ENCODE results near the gene TMEM132D. TPM values are rescaled to one million over a fixed set of nuclear protein-coding genes. Genes with fewer than 3 reads are reported as not detected.

TMEM132D gene
- total RNA-seq, 1 experiment from 2014 or later: not detected

DNA sequence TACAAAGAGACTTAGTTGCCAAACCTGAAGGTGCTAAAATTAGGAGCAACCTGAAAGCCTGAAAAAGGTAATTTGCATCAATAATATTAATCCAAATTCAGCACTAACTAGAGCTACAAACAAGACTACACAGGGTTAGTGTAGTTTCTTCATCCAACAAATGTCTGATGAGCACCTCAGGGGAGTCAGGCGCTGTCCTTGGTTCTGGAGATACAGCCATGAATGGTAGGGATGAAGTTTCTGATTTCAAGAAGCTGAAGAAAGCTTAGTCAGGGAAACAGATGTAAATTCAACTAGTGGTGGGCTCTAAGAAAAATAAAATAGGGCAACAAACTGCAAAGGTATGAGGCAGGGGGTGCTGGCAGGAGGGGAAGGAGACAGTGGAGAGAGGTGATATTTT, 784.3 kb downstream of the TMEM132D start:
- intact Hi-C loops (cut with micrococcal nuclease; ENCODE audit: unreplicated experiment): no loop called here
- no TSS peak for BruUV-seq (replicated peaks)

DNA sequence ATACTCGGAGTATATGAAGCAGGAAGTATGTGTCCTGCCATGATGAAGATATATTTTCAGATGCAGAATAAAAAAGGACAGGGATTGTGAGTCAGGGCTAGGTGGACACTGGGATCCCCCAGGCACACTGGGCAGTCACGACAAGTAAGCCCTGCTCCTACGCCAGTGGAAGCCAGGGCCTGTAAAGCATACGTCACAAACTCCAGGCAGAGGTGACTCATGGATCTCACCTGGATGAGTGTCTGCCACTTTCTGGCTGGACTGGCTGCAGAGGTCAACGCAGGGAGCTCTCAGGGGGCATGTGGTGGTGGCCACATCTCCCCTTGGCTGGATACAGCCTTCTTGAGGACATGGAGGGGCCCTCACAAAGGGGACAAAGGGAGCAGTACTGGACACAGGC, 788.3 kb downstream of the TMEM132D start:
- intact Hi-C loops (cut with micrococcal nuclease; ENCODE audit: unreplicated experiment): no loop called here
- Histone ChIP-seq H3K4me3 (ENCODE audit: low read depth, low read length, poor library complexity, severe bottlenecking) (no peak overlapping the region), H3K9me3 (ENCODE audit: low read depth, low read length, poor library complexity, severe bottlenecking) (peaks cover 25% of the 10 kb centered on the region), H3K36me3 (ENCODE audit: insufficient read depth, low read length, poor library complexity, severe bottlenecking) (no peaks in the 10 kb centered on the region), H3K27ac (ENCODE audit: low read depth, low read length, poor library complexity, severe bottlenecking) (no peak overlapping the region), H3K4me1 (ENCODE audit: insufficient read depth, low read length, poor library complexity, severe bottlenecking) (no peaks in the 10 kb centered on the region), H3K27me3 (replicated peaks; ENCODE audit: insufficient read depth, low read depth, low read length, poor library complexity) (no peaks in the 10 kb centered on the region)
- BruUV-seq (replicated peaks): no TSS peak
- no peak for DNase-seq (ENCODE audit: low spot score)
- TF ChIP-seq, protein P1, sequence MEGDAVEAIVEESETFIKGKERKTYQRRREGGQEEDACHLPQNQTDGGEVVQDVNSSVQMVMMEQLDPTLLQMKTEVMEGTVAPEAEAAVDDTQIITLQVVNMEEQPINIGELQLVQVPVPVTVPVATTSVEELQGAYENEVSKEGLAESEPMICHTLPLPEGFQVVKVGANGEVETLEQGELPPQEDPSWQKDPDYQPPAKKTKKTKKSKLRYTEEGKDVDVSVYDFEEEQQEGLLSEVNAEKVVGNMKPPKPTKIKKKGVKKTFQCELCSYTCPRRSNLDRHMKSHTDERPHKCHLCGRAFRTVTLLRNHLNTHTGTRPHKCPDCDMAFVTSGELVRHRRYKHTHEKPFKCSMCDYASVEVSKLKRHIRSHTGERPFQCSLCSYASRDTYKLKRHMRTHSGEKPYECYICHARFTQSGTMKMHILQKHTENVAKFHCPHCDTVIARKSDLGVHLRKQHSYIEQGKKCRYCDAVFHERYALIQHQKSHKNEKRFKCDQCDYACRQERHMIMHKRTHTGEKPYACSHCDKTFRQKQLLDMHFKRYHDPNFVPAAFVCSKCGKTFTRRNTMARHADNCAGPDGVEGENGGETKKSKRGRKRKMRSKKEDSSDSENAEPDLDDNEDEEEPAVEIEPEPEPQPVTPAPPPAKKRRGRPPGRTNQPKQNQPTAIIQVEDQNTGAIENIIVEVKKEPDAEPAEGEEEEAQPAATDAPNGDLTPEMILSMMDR (conservative IDR thresholded peaks at IDR 0.05; ENCODE audit: low read depth, low read length): no peak
- TF ChIP-seq EZH2 (IDR thresholded peaks at IDR 0.05; ENCODE audit: borderline replicate concordance, low read depth, low read length, poor library complexity, severe bottlenecking): no peak
- POLR2A ChIA-PET (ENCODE audit: low non-redundant PET): no interaction called here
- CTCF ChIA-PET: no interaction called here

More for the DNA sequence above, 784.3 kb downstream of the TMEM132D start:
- Histone ChIP-seq H3K4me1 (ENCODE audit: insufficient read depth, low read length, poor library complexity, severe bottlenecking) (no peaks in the 10 kb centered on the region), H3K27ac (ENCODE audit: low read depth, low read length, poor library complexity, severe bottlenecking) (no peak overlapping the region), H3K27me3 (replicated peaks; ENCODE audit: insufficient read depth, low read depth, low read length, poor library complexity) (no peaks in the 10 kb centered on the region), H3K9me3 (ENCODE audit: low read depth, low read length, poor library complexity, severe bottlenecking) (peaks cover 16% of the 10 kb centered on the region), H3K4me3 (ENCODE audit: low read depth, low read length, poor library complexity, severe bottlenecking) (no peak overlapping the region), H3K36me3 (ENCODE audit: insufficient read depth, low read length, poor library complexity, severe bottlenecking) (no peaks in the 10 kb centered on the region)
- CTCF ChIA-PET: no interaction called here
- no peak for TF ChIP-seq EZH2 (IDR thresholded peaks at IDR 0.05; ENCODE audit: borderline replicate concordance, low read depth, low read length, poor library complexity, severe bottlenecking)
- TF ChIP-seq, protein P1 (conservative IDR thresholded peaks at IDR 0.05; ENCODE audit: low read depth, low read length): no peak
- POLR2A ChIA-PET (ENCODE audit: low non-redundant PET): no interaction called here
- DNase-seq (ENCODE audit: low spot score): no peak

DNA sequence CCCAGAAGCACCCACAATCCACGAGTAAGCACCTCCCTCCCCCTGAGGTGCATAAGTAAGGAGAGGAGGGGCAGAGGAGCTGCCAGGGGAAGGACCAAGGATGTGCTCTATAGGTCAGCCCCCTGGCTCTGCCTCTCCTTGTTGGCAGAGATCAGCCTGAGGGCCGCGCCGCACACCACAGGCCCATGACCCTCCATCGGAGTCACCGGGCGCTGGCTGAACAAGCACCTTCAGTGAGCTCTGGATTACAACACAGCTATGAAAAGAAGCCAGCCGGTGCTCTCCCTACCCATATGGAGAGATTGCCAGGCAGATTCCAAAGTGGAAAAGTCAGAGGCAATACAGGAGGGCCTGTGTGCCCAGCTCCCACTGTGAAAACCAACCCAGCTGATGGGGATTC, 793.2 kb downstream of the TMEM132D start:
- peaks cover 10% of the 10 kb centered on the region for H3K9me3 ChIP-seq (ENCODE audit: low read depth, low read length, poor library complexity, severe bottlenecking)
- CTCF ChIA-PET: no interaction called here
- H3K4me3 ChIP-seq (ENCODE audit: low read depth, low read length, poor library complexity, severe bottlenecking): no peak overlapping the region
- POLR2A ChIA-PET (ENCODE audit: low non-redundant PET): no interaction called here
- no peak for DNase-seq (ENCODE audit: low spot score)
- H3K36me3 ChIP-seq (ENCODE audit: insufficient read depth, low read length, poor library complexity, severe bottlenecking): no peaks in the 10 kb centered on the region
- H3K4me1 ChIP-seq (ENCODE audit: insufficient read depth, low read length, poor library complexity, severe bottlenecking): no peaks in the 10 kb centered on the region
- no peak for TF ChIP-seq EZH2 (IDR thresholded peaks at IDR 0.05; ENCODE audit: borderline replicate concordance, low read depth, low read length, poor library complexity, severe bottlenecking)
- TF ChIP-seq, protein P1 (conservative IDR thresholded peaks at IDR 0.05; ENCODE audit: low read depth, low read length): no peak
- intact Hi-C loops (cut with micrococcal nuclease; ENCODE audit: unreplicated experiment): no loop called here
- BruUV-seq (replicated peaks): no TSS peak
- no peak overlapping the region for H3K27ac ChIP-seq (ENCODE audit: low read depth, low read length, poor library complexity, severe bottlenecking)
- H3K27me3 ChIP-seq (replicated peaks; ENCODE audit: insufficient read depth, low read depth, low read length, poor library complexity): no peaks in the 10 kb centered on the region
